CD8-positive, alpha-beta memory T cell (primary cell): ENCODE measurements around the gene STK11IP. TPM values are rescaled to one million over a fixed set of nuclear protein-coding genes. Genes with fewer than 3 reads are reported as not detected.

Experiments
- CTCF ChIA-PET: fragments of 350-600 bp; sonication (Branson Sonifier 250); formaldehyde crosslinking; loops from one replicate; lab custom pipeline; 2021; ENCODE audit warnings: antibody characterized with exemption; lab: Charles Lee
- POLR2A ChIA-PET: fragments of 350-600 bp; sonication (Branson Sonifier 250); formaldehyde crosslinking; loops from one replicate; lab custom pipeline; 2021; ENCODE audit warnings: antibody characterized with exemption; lab: Charles Lee
- DNase-seq, 5 donors: peaks; one replicate each; pipeline versions ENCODE4 v3.0.0 to v3.0.0-alpha.2; 2020 to 2022; ENCODE audit warnings: mixed read lengths in 1 of 5
- H3K27ac ChIP-seq: one replicate; pipeline ENCODE4 v1.7.0; 2013; ENCODE audit warnings: low read depth, mild to moderate bottlenecking, low read length, moderate library complexity
- H3K27me3 ChIP-seq: 2 replicates; pipeline ENCODE4 v1.7.0; 2013; ENCODE audit warnings: low read length, mild to moderate bottlenecking; ENCODE audit not compliant: insufficient read depth, poor library complexity, severe bottlenecking
- H3K36me3 ChIP-seq: 2 replicates; pipeline ENCODE4 v1.7.0; 2013; ENCODE audit warnings: mild to moderate bottlenecking, low read length, moderate library complexity; ENCODE audit not compliant: insufficient read depth
- H3K4me1 ChIP-seq: 2 replicates; pipeline ENCODE4 v1.7.0; 2013; ENCODE audit warnings: mild to moderate bottlenecking, low read length, moderate library complexity; ENCODE audit not compliant: insufficient read depth
- H3K4me3 ChIP-seq: 2 replicates; pipeline ENCODE4 v1.7.0; 2013; ENCODE audit warnings: mild to moderate bottlenecking, low read length
- H3K9me3 ChIP-seq: 2 replicates; pipeline ENCODE4 v1.7.0; 2013; ENCODE audit warnings: mild to moderate bottlenecking, low read length
- H3K27ac Mint-ChIP-seq, 8 donors: one replicate each; pipeline ENCODE4 v1.8.0; 2020 to 2021; ENCODE audit warnings: mixed read lengths in 8 of 8, mild to moderate bottlenecking in 6 of 8, inconsistent platforms in 3 of 8, moderate library complexity in 3 of 8
- H3K27me3 Mint-ChIP-seq, 2 donors: one replicate each; pipeline ENCODE4 v1.8.0; 2020 to 2021; ENCODE audit warnings: mixed read lengths in 2 of 2, mild to moderate bottlenecking in 1 of 2, moderate library complexity in 1 of 2
- H3K36me3 Mint-ChIP-seq, 3 donors: one replicate each; pipeline ENCODE4 v1.8.0; 2020 to 2021; ENCODE audit warnings: mixed read lengths in 3 of 3, inconsistent platforms in 1 of 3, mild to moderate bottlenecking in 1 of 3
- H3K4me1 Mint-ChIP-seq, 3 donors: one replicate each; pipeline ENCODE4 v1.8.0; 2020 to 2021; ENCODE audit warnings: mixed read lengths in 3 of 3, inconsistent platforms in 1 of 3, mild to moderate bottlenecking in 1 of 3
- H3K4me3 Mint-ChIP-seq, 7 donors: one replicate each; pipeline ENCODE4 v1.8.0; 2020 to 2021; ENCODE audit warnings: mixed read lengths in 7 of 7, mild to moderate bottlenecking in 6 of 7, moderate library complexity in 4 of 7, inconsistent platforms in 2 of 7
- H3K9me3 Mint-ChIP-seq, 5 donors: one replicate each; pipeline ENCODE4 v1.8.0; 2020 to 2022; ENCODE audit warnings: mixed read lengths in 5 of 5, mild to moderate bottlenecking in 3 of 5, moderate library complexity in 2 of 5, inconsistent platforms in 1 of 5
- polyA plus RNA-seq: library from polyadenylated mRNA; unstranded; fragments of 300-500 nt; fragmentation: Illumina TruSeq; gene quantifications from one replicate; pipeline ENCODE4 v1.2.3, GENCODE V29; 2021
- total RNA-seq, 2 experiments: library from RNA; stranded (reverse); gene quantifications; one replicate each; pipeline ENCODE4 v1.2.3, GENCODE V29; 2021

Gene STK11IP
- total and polyA plus RNA-seq, 3 experiments from 2014 or later = 12.6 to 32.2 (median 26.2) TPM

- peak within 1 kb of the TSS in 6 of 7 donors; percentile 9 to 81 (median 38) for H3K4me3 Mint-ChIP-seq
Measured at GRCh38 chr2:219571311-219572236, 26.1 kb upstream of the STK11IP start, which contains the start of gene OBSL1. Gene OBSL1 (minus strand): TSS chr2:219571539. CDS start chr2:219571232, 307 bp downstream.

GRCh38 chr2:219572237-219573001, 25.2 kb upstream of the STK11IP start, which contains the start of gene INHA:
Gene INHA (plus strand): TSS chr2:219572310. CDS start chr2:219572375, 65 bp downstream.
- Histone ChIP-seq H3K27ac (peak within 1 kb of the TSS; percentile 63), H3K36me3 (no peaks in the 10 kb centered on the region), H3K4me3 (no peak within 1 kb of the TSS), H3K4me1 (no peaks in the 10 kb centered on the region), H3K27me3 (peaks cover 12% of the 10 kb centered on the region), H3K9me3 (no peaks in the 10 kb centered on the region)
- ChIA-PET CTCF (no interaction called here), POLR2A (no interaction called here)
- Mint-ChIP-seq H3K27ac (no peak within 1 kb of the TSS), H3K36me3 (no peaks in the 10 kb centered on the region), H3K4me3 (peak within 1 kb of the TSS in 6 of 7 donors; percentile 22 to 81 (median 38)), H3K27me3 (peaks cover 22 to 71% of the 10 kb centered on the region in 2 donors), H3K4me1 (peaks cover 0 to 7% (median 0%) of the 10 kb centered on the region in 3 donors), H3K9me3 (no peaks in the 10 kb centered on the region)
- DNase-seq = no peak

More at GRCh38 chr2:219571311-219572236, 26.1 kb upstream of the STK11IP start, which contains the start of gene OBSL1:
- Mint-ChIP-seq H3K27me3 (peaks cover 25 to 70% of the 10 kb centered on the region in 2 donors), H3K36me3 (no peaks in the 10 kb centered on the region), H3K4me1 (peaks cover 0 to 7% (median 0%) of the 10 kb centered on the region in 3 donors), H3K9me3 (peaks cover 0 to 2% (median 0%) of the 10 kb centered on the region in 5 donors), H3K27ac (no peak within 1 kb of the TSS)
- POLR2A ChIA-PET = no interaction called here
- H3K4me3 ChIP-seq = no peak within 1 kb of the TSS
- no peaks in the 10 kb centered on the region for H3K36me3 ChIP-seq
- H3K4me1 ChIP-seq = no peaks in the 10 kb centered on the region
- H3K27me3 ChIP-seq = peaks cover 12% of the 10 kb centered on the region
- peak within 1 kb of the TSS; percentile 63 for H3K27ac ChIP-seq
- no peak for DNase-seq
- CTCF ChIA-PET = interaction anchor here (0.9 to 1.7 kb wide), 2 partner anchors 10 to 30 kb away, joined by 3 to 12 read pairs; no protein-coding TSS in a partner anchor
- no peaks in the 10 kb centered on the region for H3K9me3 ChIP-seq

DNA sequence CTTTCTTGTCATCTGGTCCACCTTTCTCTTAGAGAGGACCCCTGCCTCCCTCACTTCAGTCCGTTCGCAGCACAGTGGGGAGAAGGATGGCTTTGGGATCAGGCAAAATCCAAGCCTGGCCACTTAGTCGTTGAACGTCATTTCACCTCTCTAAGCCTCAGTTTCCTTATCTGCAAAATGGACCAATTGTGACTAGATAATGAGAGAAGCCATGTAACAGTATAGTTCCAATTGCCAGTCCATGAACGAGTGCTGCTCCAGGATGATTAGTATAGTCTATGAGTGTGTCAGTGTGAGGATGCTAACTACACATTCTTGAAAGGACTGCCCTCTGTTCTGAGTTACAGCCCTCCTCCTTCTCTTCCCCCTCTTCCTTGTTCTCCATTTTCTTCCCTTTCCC, 24.5 kb upstream of the STK11IP start:
- no peaks in the 10 kb centered on the region for H3K9me3 Mint-ChIP-seq
- DNase-seq = no peak
- Histone ChIP-seq H3K9me3 (no peaks in the 10 kb centered on the region), H3K4me3 (no peak overlapping the region), H3K27me3 (peaks cover 12% of the 10 kb centered on the region), H3K36me3 (no peaks in the 10 kb centered on the region), H3K27ac (no peak overlapping the region), H3K4me1 (no peaks in the 10 kb centered on the region)
- no peak overlapping the region for H3K27ac Mint-ChIP-seq
- ChIA-PET CTCF (no interaction called here), POLR2A (no interaction called here)
- peaks cover 22 to 73% of the 10 kb centered on the region in 2 donors for H3K27me3 Mint-ChIP-seq
- H3K4me3 Mint-ChIP-seq = peak overlapping the region in 2 of 7 donors; percentile 29 to 56
- H3K36me3 Mint-ChIP-seq = no peaks in the 10 kb centered on the region
- peaks cover 0 to 7% (median 0%) of the 10 kb centered on the region in 3 donors for H3K4me1 Mint-ChIP-seq

DNA sequence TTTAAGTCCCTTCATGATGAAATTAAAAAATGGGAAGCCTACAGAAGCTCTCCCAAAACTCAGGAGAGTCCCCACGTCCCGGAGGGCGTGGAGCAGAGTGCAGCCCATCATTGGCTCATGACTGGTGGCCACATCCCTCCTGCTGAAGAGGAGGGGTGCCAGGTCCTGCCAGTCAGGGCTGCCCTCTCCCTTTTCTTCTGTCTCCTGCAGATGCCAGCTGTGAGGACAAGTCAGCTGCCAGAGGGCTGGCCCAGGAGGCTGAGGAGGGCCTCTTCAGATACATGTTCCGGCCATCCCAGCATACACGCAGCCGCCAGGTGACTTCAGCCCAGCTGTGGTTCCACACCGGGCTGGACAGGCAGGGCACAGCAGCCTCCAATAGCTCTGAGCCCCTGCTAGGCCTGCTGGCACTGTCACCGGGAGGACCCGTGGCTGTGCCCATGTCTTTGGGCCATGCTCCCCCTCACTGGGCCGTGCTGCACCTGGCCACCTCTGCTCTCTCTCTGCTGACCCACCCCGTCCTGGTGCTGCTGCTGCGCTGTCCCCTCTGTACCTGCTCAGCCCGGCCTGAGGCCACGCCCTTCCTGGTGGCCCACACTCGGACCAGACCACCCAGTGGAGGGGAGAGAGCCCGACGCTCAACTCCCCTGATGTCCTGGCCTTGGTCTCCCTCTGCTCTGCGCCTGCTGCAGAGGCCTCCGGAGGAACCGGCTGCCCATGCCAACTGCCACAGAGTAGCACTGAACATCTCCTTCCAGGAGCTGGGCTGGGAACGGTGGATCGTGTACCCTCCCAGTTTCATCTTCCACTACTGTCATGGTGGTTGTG, 23.0 kb upstream of the STK11IP start:
- Histone ChIP-seq H3K27ac (no peak overlapping the region), H3K4me1 (no peaks in the 10 kb centered on the region), H3K4me3 (no peak overlapping the region), H3K36me3 (no peaks in the 10 kb centered on the region), H3K9me3 (no peaks in the 10 kb centered on the region), H3K27me3 (peaks cover 12% of the 10 kb centered on the region)
- CTCF ChIA-PET = no interaction called here
- Mint-ChIP-seq H3K4me1 (peaks cover 0 to 5% (median 0%) of the 10 kb centered on the region in 3 donors), H3K4me3 (no peak overlapping the region), H3K36me3 (no peaks in the 10 kb centered on the region), H3K9me3 (no peaks in the 10 kb centered on the region), H3K27me3 (peaks cover 24 to 68% of the 10 kb centered on the region in 2 donors), H3K27ac (no peak overlapping the region)
- POLR2A ChIA-PET = no interaction called here
- DNase-seq = no peak

GRCh38 chr2:219575566-219576504, 21.8 kb upstream of the STK11IP start:
- Mint-ChIP-seq H3K4me1 (peaks cover 0 to 3% (median 0%) of the 10 kb centered on the region in 3 donors), H3K27me3 (peaks cover 26 to 68% of the 10 kb centered on the region in 2 donors)

GRCh38 chr2:219576505-219577388, 20.9 kb upstream of the STK11IP start:
- Mint-ChIP-seq H3K27ac (no peak overlapping the region), H3K9me3 (no peaks in the 10 kb centered on the region), H3K4me3 (no peak overlapping the region), H3K36me3 (no peaks in the 10 kb centered on the region), H3K4me1 (peaks cover 0 to 2% (median 0%) of the 10 kb centered on the region in 3 donors), H3K27me3 (peaks cover 26 to 66% of the 10 kb centered on the region in 2 donors)
- DNase-seq = no peak
- H3K27ac ChIP-seq = peak overlapping the region; percentile 9
- no peaks in the 10 kb centered on the region for H3K9me3 ChIP-seq
- peaks cover 8% of the 10 kb centered on the region for H3K27me3 ChIP-seq
- H3K4me3 ChIP-seq = no peak overlapping the region
- CTCF ChIA-PET = interaction anchor here (1.6 kb wide), 1 partner anchor 67 kb away, joined by 3 read pairs; no protein-coding TSS in a partner anchor
- no peaks in the 10 kb centered on the region for H3K4me1 ChIP-seq
- no peaks in the 10 kb centered on the region for H3K36me3 ChIP-seq
- POLR2A ChIA-PET = no interaction called here

More at GRCh38 chr2:219575566-219576504, 21.8 kb upstream of the STK11IP start:
- Histone ChIP-seq H3K27me3 (peaks cover 12% of the 10 kb centered on the region), H3K27ac (no peak overlapping the region), H3K4me1 (no peaks in the 10 kb centered on the region), H3K4me3 (no peak overlapping the region), H3K9me3 (no peaks in the 10 kb centered on the region), H3K36me3 (no peaks in the 10 kb centered on the region)
- no peak for DNase-seq
- H3K4me3 Mint-ChIP-seq = peak overlapping the region in 2 of 7 donors; percentile 54 to 63
- ChIA-PET POLR2A (no interaction called here), CTCF (interaction anchor here (1.6 kb wide), 1 partner anchor 66 kb away, joined by 3 read pairs; no protein-coding TSS in a partner anchor)
- no peaks in the 10 kb centered on the region for H3K36me3 Mint-ChIP-seq
- H3K27ac Mint-ChIP-seq = no peak overlapping the region
- H3K9me3 Mint-ChIP-seq = no peaks in the 10 kb centered on the region
